ENCODE measurements around the gene ADO. TPM values are rescaled to one million over a fixed set of nuclear protein-coding genes. Genes with fewer than 3 reads are reported as not detected.

The ADO gene
- total and polyA plus RNA-seq, 2 of the 4 experiments (the other 2 are of a cell fraction) = 8.0 to 8.1 TPM

- no peak overlapping the region for H3K18ac ChIP-seq (ENCODE audit: low read depth, low read length)
- intact Hi-C loops (cut with micrococcal nuclease) (loop anchor here (5.0 to 10.0 kb wide), 2 partner anchors 355 to 757 kb away; no protein-coding TSS in a partner anchor), in situ Hi-C loops (cut with MboI; ENCODE audit: low sequenced_read_pairs) (loop anchor here (25.0 kb wide), 2 partner anchors 540 to 765 kb away; partner anchors contain the start of gene RTKN2), dilution Hi-C loops (cut with HindIII; ENCODE audit: low sequenced_read_pairs, unreplicated experiment) (no loop called here)
- H3K79me1 ChIP-seq (ENCODE audit: low read depth in 1 of 2, low read length in 2 of 2) = peaks cover 8 to 21% of the 10 kb centered on the region in 2 experiments
- H2AK9ac ChIP-seq (replicated peaks; ENCODE audit: low read depth, low read length, poor library complexity) = no peak overlapping the region
- CTCF ChIA-PET = no interaction called here
- H3K23ac ChIP-seq (ENCODE audit: low read depth, low read length) = no peak overlapping the region
- H3K9ac ChIP-seq (ENCODE audit: low read depth, low read length) = no peak overlapping the region
- H3K4me1 ChIP-seq (ENCODE audit: control insufficient read depth, insufficient read depth, low read length) = peaks cover 6% of the 10 kb centered on the region; the same call in 1 of the 2 replicates
- H4K5ac ChIP-seq (ENCODE audit: low read depth, low read length) = no peak overlapping the region
- no peak overlapping the region for H2BK5ac ChIP-seq (ENCODE audit: low read depth, low read length, poor library complexity, severe bottlenecking)
- peaks cover 11% of the 10 kb centered on the region for H3K27me3 ChIP-seq (ENCODE audit: control insufficient read depth, insufficient read depth, low read length)
- no peak overlapping the region for H3K4me3 ChIP-seq (ENCODE audit: insufficient read depth, low read depth, low read length)
- H3K14ac ChIP-seq (replicated peaks; ENCODE audit: low read depth, low read length) = no peak overlapping the region
- no peaks in the 10 kb centered on the region for H3K9me3 ChIP-seq (ENCODE audit: control insufficient read depth, insufficient read depth, low read length)
- H4K20me1 ChIP-seq (ENCODE audit: insufficient read depth, low read length) = peaks cover 15% of the 10 kb centered on the region
- no peak overlapping the region for H3K4ac ChIP-seq (ENCODE audit: low read depth, low read length)
- H2AFZ ChIP-seq (replicated peaks; ENCODE audit: low read length, poor library complexity) = no peak overlapping the region
- no peak overlapping the region for H2BK120ac ChIP-seq (ENCODE audit: low read depth, low read length)
- no peak overlapping the region for H3K4me2 ChIP-seq (ENCODE audit: low read depth, low read length)
- DNase-seq (no peak), ATAC-seq (ENCODE audit: low read depth) (no peak)
- no peak overlapping the region for H4K91ac ChIP-seq (ENCODE audit: insufficient read depth, low read depth, low read length)
- POLR2A ChIA-PET (ENCODE audit: unreplicated experiment) = no interaction called here
- no TSS peak for BruUV-seq (replicated peaks)
- 100% methylated on average over 2 of the region's 3 CpGs; no CpG with 5 or more reads in 1 of the 2 experiments for WGBS, 2 experiments (ENCODE audit: extremely low coverage in 2 of 2, insufficient read length in 1 of 2)
- no peak overlapping the region for H2BK15ac ChIP-seq (ENCODE audit: low read depth, low read length)
- TF ChIP-seq, protein P1, sequence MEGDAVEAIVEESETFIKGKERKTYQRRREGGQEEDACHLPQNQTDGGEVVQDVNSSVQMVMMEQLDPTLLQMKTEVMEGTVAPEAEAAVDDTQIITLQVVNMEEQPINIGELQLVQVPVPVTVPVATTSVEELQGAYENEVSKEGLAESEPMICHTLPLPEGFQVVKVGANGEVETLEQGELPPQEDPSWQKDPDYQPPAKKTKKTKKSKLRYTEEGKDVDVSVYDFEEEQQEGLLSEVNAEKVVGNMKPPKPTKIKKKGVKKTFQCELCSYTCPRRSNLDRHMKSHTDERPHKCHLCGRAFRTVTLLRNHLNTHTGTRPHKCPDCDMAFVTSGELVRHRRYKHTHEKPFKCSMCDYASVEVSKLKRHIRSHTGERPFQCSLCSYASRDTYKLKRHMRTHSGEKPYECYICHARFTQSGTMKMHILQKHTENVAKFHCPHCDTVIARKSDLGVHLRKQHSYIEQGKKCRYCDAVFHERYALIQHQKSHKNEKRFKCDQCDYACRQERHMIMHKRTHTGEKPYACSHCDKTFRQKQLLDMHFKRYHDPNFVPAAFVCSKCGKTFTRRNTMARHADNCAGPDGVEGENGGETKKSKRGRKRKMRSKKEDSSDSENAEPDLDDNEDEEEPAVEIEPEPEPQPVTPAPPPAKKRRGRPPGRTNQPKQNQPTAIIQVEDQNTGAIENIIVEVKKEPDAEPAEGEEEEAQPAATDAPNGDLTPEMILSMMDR (conservative IDR thresholded peaks at IDR 0.05; ENCODE audit: low read depth, low read length) = no peak
- TF ChIP-seq FOS (IDR thresholded peaks at IDR 0.05; ENCODE audit: low read depth, low read length) (no peak), POLR2A (IDR thresholded peaks at IDR 0.05; ENCODE audit: low read depth, low read length) (no peak), MAZ (IDR thresholded peaks at IDR 0.05; ENCODE audit: borderline replicate concordance, low read depth, low read length) (no peak), CHD1 (IDR thresholded peaks at IDR 0.05; ENCODE audit: low read depth, low read length) (no peak), ELK1 (IDR thresholded peaks at IDR 0.05; ENCODE audit: borderline replicate concordance, low read depth, low read length) (no peak), BHLHE40 (IDR thresholded peaks at IDR 0.05; ENCODE audit: low read depth, low read length) (no peak), MAFK (IDR thresholded peaks at IDR 0.05; ENCODE audit: low read depth, low read length) (no peak), RFX5 (IDR thresholded peaks at IDR 0.05; ENCODE audit: low read depth, low read length) (no peak), RAD21 (IDR thresholded peaks at IDR 0.05; ENCODE audit: low read length) (no peak), MXI1 (IDR thresholded peaks at IDR 0.05; ENCODE audit: borderline replicate concordance, low read depth, low read length) (no peak), CEBPB (IDR thresholded peaks at IDR 0.05; ENCODE audit: low read depth, low read length) (no peak)
- TF ChIP-seq, protein P2, sequence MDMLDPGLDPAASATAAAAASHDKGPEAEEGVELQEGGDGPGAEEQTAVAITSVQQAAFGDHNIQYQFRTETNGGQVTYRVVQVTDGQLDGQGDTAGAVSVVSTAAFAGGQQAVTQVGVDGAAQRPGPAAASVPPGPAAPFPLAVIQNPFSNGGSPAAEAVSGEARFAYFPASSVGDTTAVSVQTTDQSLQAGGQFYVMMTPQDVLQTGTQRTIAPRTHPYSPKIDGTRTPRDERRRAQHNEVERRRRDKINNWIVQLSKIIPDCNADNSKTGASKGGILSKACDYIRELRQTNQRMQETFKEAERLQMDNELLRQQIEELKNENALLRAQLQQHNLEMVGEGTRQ (IDR thresholded peaks at IDR 0.05; ENCODE audit: low read depth, low read length) = no peak
- H3K9me1 ChIP-seq (ENCODE audit: insufficient read depth, low read length) = no peaks in the 10 kb centered on the region
- H3K56ac ChIP-seq (ENCODE audit: extremely low read depth, insufficient read depth, low read length) = no peak overlapping the region
- no peak overlapping the region for H2AK5ac ChIP-seq (ENCODE audit: low read depth, low read length)
- H3K36me3 ChIP-seq (ENCODE audit: control insufficient read depth, insufficient read depth, low read length) = no peaks in the 10 kb centered on the region
- no peak overlapping the region for H4K8ac ChIP-seq (ENCODE audit: low read depth in 2 of 2, low read length in 2 of 2)
- H2BK20ac ChIP-seq (ENCODE audit: low read depth, low read length) = no peak overlapping the region
- no peak overlapping the region for H3K27ac ChIP-seq (ENCODE audit: insufficient read depth, low read length)
Observed at GRCh38 chr10:62801871-62802270, 2.6 kb upstream of the ADO start.

All from IMR-90 (cell line).